K562 (cell line): Measurements from ENCODE around the gene BRWD1. TPM values are rescaled to one million over a fixed set of nuclear protein-coding genes. Genes with fewer than 3 reads are reported as not detected.

Experiments used
- BHLHE40 ChIP-seq: IDR thresholded peaks from 2 replicates; pipeline ENCODE4 v1.6.1; 2011; ENCODE audit warnings: low read length, improper control_type of control experiment
- CBX1 ChIP-seq: sonication (generic); IDR thresholded peaks from 2 replicates; pipeline ENCODE4 v1.6.1; 2016; ENCODE audit warnings: antibody characterized with exemption, low read depth, mild to moderate bottlenecking
- CREM ChIP-seq: IDR thresholded peaks from 2 replicates; pipeline ENCODE4 v1.6.1; 2014; ENCODE audit warnings: antibody characterized with exemption, low read depth
- FOS ChIP-seq: IDR thresholded peaks from 3 replicates; pipeline ENCODE4 v1.6.1; 2011; ENCODE audit not compliant: insufficient read length; ENCODE audit errors: extremely low read depth
- FOXJ3 ChIP-seq: sonication (generic); formaldehyde crosslinking; IDR thresholded peaks from 2 replicates; pipeline ENCODE4 v1.4.0; 2020; ENCODE audit warnings: mild to moderate bottlenecking, missing genetic modification reagents
- HNRNPH1 ChIP-seq: fragments of 200-400 bp; formaldehyde crosslinking; optimal IDR thresholded peaks from 2 replicates; pipeline ENCODE3; 2017; ENCODE audit warnings: low read depth, mild to moderate bottlenecking, low read length, moderate library complexity
- HOXB6 ChIP-seq: fragments of 250-450 bp; sonication (Bioruptor Pico); IDR thresholded peaks from 2 replicates; pipeline ENCODE4 v1.5.1; 2022; ENCODE audit warnings: mild to moderate bottlenecking, borderline replicate concordance
- IRF9 ChIP-seq: fragments of 450-650 bp; IDR thresholded peaks from 2 replicates; pipeline ENCODE4 v1.6.1; 2016; ENCODE audit warnings: missing biosample characterization, missing genetic modification characterization
- MAFK ChIP-seq: IDR thresholded peaks from 2 replicates; pipeline ENCODE4 v1.6.1; 2011; ENCODE audit warnings: low read length, improper control_type of control experiment
- MED1 ChIP-seq: sonication (generic); formaldehyde crosslinking; IDR thresholded peaks from 2 replicates; pipeline ENCODE4 v1.8.1; 2023; ENCODE audit warnings: missing genetic modification reagents, borderline replicate concordance
- MEF2A ChIP-seq: IDR thresholded peaks from 2 replicates; pipeline ENCODE4 v1.6.1; 2011; ENCODE audit warnings: low read depth, mild to moderate bottlenecking, low read length, moderate library complexity; ENCODE audit not compliant: control insufficient read depth
- MTA1 ChIP-seq: fragments of 450-650 bp; IDR thresholded peaks from 2 replicates; pipeline ENCODE4 v1.6.1; 2017; ENCODE audit warnings: borderline replicate concordance
- NCOA2 ChIP-seq, 2 experiments: fragments of 450-650 bp; IDR thresholded peaks; 2 replicates each; pipeline ENCODE4 v1.6.1; 2018; ENCODE audit warnings: mild to moderate bottlenecking in 2 of 2, moderate library complexity in 1 of 2; ENCODE audit not compliant: partially characterized antibody in 2 of 2
- NFRKB ChIP-seq: fragments of 450-650 bp; IDR thresholded peaks from 2 replicates; pipeline ENCODE4 v1.6.1; 2016; ENCODE audit warnings: low read depth
- NFXL1 ChIP-seq: fragments of 450-650 bp; formaldehyde crosslinking; IDR thresholded peaks from 2 replicates; pipeline ENCODE4 v1.4.0; 2021; ENCODE audit warnings: mild to moderate bottlenecking
- PHF21A ChIP-seq: fragments of 450-650 bp; IDR thresholded peaks from 2 replicates; pipeline ENCODE4 v1.6.1; 2017; ENCODE audit warnings: low read depth, borderline replicate concordance
- PTBP1 ChIP-seq: fragments of 200-400 bp; formaldehyde crosslinking; IDR thresholded peaks from 2 replicates; pipeline ENCODE4 v1.6.1; 2017; ENCODE audit warnings: low read depth, low read length
- SIN3A ChIP-seq, 2 experiments: fragments of 150-350 bp in 1 of 2; IDR thresholded peaks; 2 replicates each; pipeline ENCODE4 v1.6.1; 2011 to 2016; ENCODE audit warnings: borderline replicate concordance in 2 of 2, low read depth in 2 of 2, low read length in 2 of 2, mild to moderate bottlenecking in 2 of 2, moderate library complexity in 2 of 2; ENCODE audit not compliant: control insufficient read depth in 1 of 2
- TCF7 ChIP-seq: sonication (generic); IDR thresholded peaks from 2 replicates; pipeline ENCODE4 v1.6.1; 2016; ENCODE audit warnings: antibody characterized with exemption, borderline replicate concordance
- ZBTB2 ChIP-seq: fragments of 450-650 bp; IDR thresholded peaks from 2 replicates; pipeline ENCODE4 v1.6.1; 2016; ENCODE audit warnings: antibody characterized with exemption
- ZMIZ1 ChIP-seq, 2 experiments: fragments of 150-350 bp in 1 of 2; IDR thresholded peaks; 2 replicates each; pipeline ENCODE4 v1.6.1; 2012 to 2016; ENCODE audit warnings: low read depth in 2 of 2, low read length in 2 of 2, mild to moderate bottlenecking in 1 of 2, moderate library complexity in 1 of 2
- ZNF165 ChIP-seq: fragments of 250-450 bp; sonication (Bioruptor Pico); IDR thresholded peaks from 2 replicates; pipeline ENCODE4 v1.4.0; 2020; ENCODE audit warnings: borderline replicate concordance
- ZNF23 ChIP-seq: fragments of 250-450 bp; sonication (Bioruptor Pico); IDR thresholded peaks from 2 replicates; pipeline ENCODE4 v1.4.0; 2020; ENCODE audit warnings: mild to moderate bottlenecking
- polyA plus RNA-seq, 8 experiments: library from polyadenylated mRNA; depleted of rRNA in 4 of 8; stranded (reverse) in 5 of 8; unstranded in 3 of 8; fragments of >200 nt; fragmentation: Nextera tagmentation in 2 of 8; fragmentation: Illumina TruSeq in 1 of 8; extraction: Ambion mirVana in 2 of 8; extraction: Trizol in 1 of 8; gene quantifications; 2 replicates each; pipeline versions ENCODE4 v1.2.1 to v1.2.3, GENCODE V29; 2011 to 2014; ENCODE audit warnings: inconsistent platforms in 1 of 8, missing spikeins in 1 of 8
- total RNA-seq, 7 experiments: library from RNA; depleted of rRNA in 6 of 7; stranded (reverse); fragments of >200 nt in 6 of 7; fragmentation: Illumina TruSeq in 2 of 7; extraction: Trizol in 2 of 7; gene quantifications; 2 replicates each; pipeline versions ENCODE4 v1.2.1 to v1.2.3, GENCODE V29; 2011 to 2021; ENCODE audit warnings: low replicate concordance in 1 of 7

BRWD1 gene
- total and polyA plus RNA-seq, 9 of the 15 experiments (the other 6 are each of a cell fraction or from before 2014, with no cell fraction given), result 10.1 to 60.2 (median 34.1) TPM

GRCh38 chr21:39348355-39349210 lies 35.2 kb upstream of the BRWD1 start, which contains the start of gene HMGN1 (continued):
- TF ChIP-seq PHF21A (no peak), NCOA2 (IDR thresholded peaks at IDR 0.05; ENCODE audit: partially characterized antibody in 2 of 2) (no peak), PTBP1 (no peak), HOXB6 (CRISPR knock-in tag) (no peak), HNRNPH1 (no peak), FOS (no peak), MAFK (no peak), ZNF165 (CRISPR knock-in tag) (no peak), NFXL1 (CRISPR knock-in tag) (no peak), IRF9 (tag) (no peak), MTA1 (no peak), ZBTB2 (no peak), FOXJ3 (CRISPR knock-in tag) (no peak), CBX1 (no peak), ZMIZ1 (IDR thresholded peaks at IDR 0.05; ENCODE audit: low read depth in 2 of 2, low read length in 2 of 2) (no peak), TCF7 (no peak), CREM (peak; percentile 92), MEF2A (no peak), BHLHE40 (peak; percentile 80), SIN3A (IDR thresholded peaks at IDR 0.05; ENCODE audit: borderline replicate concordance in 2 of 2, control insufficient read depth in 1 of 2, low read depth in 2 of 2, low read length in 2 of 2) (peak in 1 of 2 experiments; percentile 76; a peak in 2 of 4 replicates), NFRKB (no peak), ZNF23 (CRISPR knock-in tag) (no peak), MED1 (CRISPR knock-in tag) (no peak)
